Epithelial cell of esophagus (primary cell): ENCODE results near the gene ERFE.

Experiments used
- DNase-seq: peaks from one replicate; pipeline ENCODE4 v3.0.0; 2010; ENCODE audit warnings: low read depth
- H3K4me3 ChIP-seq: 2 replicates; pipeline ENCODE4 v1.5.1; 2011; ENCODE audit warnings: mild to moderate bottlenecking, low read length, control low read depth
- TF ChIP-seq, protein P1 (sequence below): IDR thresholded peaks from 2 replicates; pipeline ENCODE4 v1.5.1; 2011; ENCODE audit warnings: low read depth, mild to moderate bottlenecking, low read length, control low read depth, inconsistent platforms; ENCODE audit not compliant: insufficient read depth; ENCODE audit errors: missing control alignments

The ERFE gene

DNA sequence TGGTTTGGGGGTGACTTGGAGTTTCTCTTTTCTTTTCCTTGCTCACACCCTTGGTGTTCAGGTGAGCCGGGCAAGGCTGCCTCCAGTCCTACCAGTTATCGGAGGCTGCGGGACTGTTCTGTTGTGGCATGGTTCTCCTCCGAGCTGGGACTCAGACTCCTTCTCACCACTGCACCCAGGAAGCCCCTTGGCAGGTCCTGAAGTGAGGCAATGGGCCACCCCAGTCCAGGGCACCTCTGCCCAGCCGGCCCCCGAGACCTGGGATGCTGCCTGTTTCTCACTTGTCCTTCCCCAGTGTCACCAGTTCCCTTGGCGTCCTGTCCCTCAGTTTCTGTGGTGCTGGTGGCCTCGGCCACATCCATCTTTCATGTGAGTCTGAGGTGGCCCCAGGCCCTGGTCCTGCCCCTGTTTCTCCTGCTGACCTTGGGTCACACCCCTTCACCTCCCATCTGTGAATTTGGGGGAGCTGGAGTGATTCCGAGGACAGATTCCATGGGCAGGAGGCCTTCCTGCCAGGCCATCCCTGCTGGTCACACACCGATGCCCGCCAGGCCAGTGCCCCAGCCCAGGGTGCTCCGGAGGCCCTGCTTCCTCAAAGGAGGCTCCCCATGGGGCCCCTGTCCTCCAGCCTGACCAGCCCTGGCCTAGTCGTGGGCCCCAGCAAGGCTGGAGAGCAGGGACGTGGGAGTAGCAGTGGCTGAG lies 26.9 kb upstream of the ERFE start:
- DNase-seq: no peak
- no peak overlapping the region for H3K4me3 ChIP-seq
- TF ChIP-seq, protein P1, sequence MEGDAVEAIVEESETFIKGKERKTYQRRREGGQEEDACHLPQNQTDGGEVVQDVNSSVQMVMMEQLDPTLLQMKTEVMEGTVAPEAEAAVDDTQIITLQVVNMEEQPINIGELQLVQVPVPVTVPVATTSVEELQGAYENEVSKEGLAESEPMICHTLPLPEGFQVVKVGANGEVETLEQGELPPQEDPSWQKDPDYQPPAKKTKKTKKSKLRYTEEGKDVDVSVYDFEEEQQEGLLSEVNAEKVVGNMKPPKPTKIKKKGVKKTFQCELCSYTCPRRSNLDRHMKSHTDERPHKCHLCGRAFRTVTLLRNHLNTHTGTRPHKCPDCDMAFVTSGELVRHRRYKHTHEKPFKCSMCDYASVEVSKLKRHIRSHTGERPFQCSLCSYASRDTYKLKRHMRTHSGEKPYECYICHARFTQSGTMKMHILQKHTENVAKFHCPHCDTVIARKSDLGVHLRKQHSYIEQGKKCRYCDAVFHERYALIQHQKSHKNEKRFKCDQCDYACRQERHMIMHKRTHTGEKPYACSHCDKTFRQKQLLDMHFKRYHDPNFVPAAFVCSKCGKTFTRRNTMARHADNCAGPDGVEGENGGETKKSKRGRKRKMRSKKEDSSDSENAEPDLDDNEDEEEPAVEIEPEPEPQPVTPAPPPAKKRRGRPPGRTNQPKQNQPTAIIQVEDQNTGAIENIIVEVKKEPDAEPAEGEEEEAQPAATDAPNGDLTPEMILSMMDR: no peak

DNA sequence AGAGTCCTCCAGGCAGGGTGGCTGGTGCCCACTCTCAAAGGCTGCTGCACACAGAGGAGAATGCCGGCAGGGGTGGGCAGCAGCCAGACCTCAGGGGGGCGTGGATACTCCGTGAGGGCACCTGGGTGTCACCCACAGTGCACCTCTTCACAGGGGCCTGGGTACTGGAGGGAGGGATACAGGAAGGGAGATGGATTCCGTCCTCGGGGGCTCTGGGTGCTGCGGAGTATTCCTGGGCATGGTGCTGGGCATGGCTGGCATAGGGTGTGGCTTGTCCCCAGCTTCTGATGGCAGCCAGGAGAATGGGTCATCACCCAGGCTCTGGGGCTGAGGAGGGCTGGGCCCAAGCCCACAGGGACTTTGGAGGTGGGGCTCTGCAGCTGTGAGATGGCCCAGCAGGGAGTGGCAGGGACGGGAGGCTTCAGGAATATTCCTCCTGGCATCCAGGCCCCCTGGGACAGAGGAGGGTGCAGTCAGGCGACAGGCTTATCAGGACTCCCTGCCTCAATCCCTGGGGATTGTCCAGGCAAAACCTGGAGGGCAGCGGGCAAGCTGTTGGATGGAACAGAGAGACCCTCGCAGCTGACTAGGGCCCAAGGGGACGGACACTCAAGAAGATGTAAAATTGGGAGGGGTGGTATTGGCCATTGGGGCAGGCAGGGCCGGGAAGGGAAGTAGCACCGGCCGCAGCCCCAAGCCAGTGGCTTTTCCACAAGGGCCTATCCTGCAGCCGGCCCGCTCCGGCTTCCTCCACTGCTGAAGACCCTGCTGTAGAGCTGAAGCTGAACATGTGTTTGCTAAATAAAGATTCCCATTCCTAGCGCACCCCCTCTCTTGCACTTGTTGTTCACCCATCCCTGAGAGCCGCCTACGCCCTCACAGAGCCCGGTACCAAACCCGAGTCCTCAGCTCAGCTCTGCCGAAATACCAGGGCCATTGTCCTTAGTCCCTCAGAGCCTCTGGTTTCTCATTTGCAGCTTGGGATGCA lies 26.0 kb upstream of the ERFE start:
- no peak overlapping the region for H3K4me3 ChIP-seq
- TF ChIP-seq, protein P1: no peak

DNA sequence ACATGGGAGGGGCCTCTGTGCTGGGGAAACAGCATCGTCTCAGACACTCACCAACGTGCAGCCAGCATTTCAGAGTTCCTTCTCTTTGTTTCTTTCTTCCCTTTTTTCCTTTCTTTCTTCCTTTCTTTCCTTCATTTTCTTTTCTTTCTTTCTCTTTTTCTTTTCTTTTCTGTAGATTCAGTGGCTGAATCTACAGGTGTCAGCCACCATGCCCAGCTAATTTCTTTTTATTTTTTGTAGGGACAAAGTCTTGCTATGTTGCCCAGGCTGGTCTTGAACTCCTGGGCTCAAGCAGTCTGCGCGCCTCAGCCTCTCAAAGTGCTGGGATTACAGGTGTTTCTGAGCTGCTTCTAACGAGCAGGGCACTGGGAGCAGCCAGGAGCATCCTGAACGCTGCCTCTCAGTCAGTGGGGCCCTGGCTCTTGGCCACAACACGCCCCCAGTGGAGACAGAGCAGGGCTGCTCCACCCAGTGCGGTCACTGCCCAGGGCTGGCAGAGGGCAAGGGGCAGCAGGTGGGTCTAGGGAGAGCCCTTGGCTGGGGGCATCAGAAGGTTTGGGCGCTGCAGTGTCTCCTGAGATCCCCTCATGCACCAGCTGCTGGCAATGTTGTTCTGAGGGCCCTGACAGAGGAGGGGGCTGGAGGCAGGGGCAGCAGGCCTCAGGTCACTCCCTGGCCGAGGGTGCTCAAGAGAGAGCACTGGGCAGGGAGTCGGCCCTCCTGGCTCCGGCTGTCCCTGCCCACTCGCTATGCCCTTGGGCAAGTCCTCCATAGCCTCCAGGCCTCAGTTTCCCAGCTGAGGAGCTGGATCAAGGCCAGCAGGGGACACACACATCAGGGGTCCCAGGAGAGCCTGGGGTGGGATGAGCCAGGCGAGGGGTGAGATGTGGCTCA lies 25.0 kb upstream of the ERFE start:
- DNase-seq: no peak
- TF ChIP-seq, protein P1: no peak
- H3K4me3 ChIP-seq: no peak overlapping the region

More for the DNA sequence above, 26.0 kb upstream of the ERFE start:
- DNase-seq: no peak

DNA sequence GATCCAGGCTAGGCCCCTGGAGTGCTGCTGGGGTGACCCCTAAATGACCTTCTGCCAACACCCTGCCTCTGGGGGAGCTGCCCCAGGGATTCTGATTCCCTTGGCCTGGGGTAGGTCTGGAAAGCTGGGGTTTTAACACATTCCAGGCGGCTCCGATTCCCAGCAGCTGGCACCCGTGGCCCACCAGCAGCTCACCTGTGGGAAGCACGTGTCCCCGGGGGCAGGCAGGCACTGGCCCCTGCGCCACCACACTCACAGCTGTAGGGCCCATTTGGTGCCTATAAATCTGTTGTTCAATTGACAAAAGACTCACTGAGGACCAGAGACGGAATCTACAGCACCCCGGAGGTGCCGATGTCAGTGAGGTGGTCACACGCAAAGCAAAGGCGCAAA lies 24.4 kb upstream of the ERFE start:
- DNase-seq: no peak
- no peak overlapping the region for H3K4me3 ChIP-seq
- TF ChIP-seq, protein P1: no peak

DNA sequence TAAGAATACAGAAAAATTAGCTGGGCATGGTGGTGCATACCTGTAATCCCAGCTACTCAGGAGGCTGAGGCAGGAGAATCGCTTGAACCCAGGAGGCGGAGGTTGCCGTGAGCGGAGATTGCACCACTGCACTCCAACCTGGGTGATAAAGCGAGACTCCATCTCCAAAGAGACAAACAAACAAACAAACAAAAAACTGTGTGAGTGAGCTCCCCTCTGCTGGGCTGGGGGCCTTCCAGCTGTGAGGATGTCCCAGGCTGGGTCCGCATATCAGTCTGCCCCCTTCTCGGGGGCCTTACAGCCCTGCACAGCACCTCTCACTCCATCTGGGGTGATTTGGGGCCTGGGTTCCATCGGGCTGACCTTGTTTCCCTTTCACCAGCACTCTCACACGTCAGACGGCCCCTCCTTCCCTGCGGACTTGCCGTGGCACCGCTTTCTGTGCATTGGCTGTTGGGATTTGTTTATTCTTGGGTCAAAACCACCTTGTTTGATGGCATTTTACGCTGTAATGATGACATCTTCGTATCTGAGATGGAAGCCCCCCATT lies 23.1 kb upstream of the ERFE start:
- DNase-seq: no peak
- TF ChIP-seq, protein P1: no peak
- no peak overlapping the region for H3K4me3 ChIP-seq

DNA sequence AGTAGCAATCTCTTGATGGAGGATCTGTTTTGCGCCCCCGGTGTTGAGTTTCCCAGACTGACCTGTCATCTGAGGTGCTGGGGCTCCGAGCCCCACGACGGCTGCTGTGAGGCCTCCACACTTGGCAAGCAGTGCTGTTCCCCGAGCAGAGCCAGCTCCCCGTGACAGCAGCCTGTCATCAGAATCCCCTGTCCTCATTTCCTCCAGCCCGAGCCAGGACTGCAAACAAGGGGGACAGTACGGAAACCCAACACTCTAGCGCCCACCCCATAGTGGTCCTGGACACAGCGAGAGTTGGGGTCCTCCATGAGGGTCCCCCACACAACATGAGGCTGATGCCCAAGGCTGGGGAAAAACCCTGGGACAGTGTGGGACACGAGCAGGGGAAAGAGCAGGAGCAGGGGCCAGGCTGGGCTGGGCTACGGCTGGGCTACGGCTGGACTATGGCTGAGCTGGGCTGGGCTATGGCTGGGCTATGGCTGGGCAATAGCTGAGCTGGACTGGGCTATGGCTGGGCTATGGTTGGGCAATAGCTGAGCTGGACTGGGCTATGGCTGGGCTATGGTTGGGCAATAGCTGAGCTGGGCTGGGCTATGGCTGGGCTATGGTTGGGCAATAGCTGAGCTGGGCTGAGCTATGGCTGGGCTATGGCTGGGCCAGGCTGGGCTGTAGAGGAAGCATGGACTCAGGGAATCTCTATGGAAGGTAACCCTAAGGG lies 21.8 kb upstream of the ERFE start:
- DNase-seq: peak; percentile 81
- TF ChIP-seq, protein P1: no peak
- no peak overlapping the region for H3K4me3 ChIP-seq
